Hepatic stellate cell (primary cell): ENCODE results near the gene CYTH1.

Experiments used
- DNase-seq: peaks from one replicate; pipeline ENCODE4 v3.0.0; 2011; ENCODE audit warnings: low spot score

Gene CYTH1

GRCh38 chr17:78669975-78670518 lies 112.0 kb downstream of the CYTH1 start:
- no peak for DNase-seq

DNA sequence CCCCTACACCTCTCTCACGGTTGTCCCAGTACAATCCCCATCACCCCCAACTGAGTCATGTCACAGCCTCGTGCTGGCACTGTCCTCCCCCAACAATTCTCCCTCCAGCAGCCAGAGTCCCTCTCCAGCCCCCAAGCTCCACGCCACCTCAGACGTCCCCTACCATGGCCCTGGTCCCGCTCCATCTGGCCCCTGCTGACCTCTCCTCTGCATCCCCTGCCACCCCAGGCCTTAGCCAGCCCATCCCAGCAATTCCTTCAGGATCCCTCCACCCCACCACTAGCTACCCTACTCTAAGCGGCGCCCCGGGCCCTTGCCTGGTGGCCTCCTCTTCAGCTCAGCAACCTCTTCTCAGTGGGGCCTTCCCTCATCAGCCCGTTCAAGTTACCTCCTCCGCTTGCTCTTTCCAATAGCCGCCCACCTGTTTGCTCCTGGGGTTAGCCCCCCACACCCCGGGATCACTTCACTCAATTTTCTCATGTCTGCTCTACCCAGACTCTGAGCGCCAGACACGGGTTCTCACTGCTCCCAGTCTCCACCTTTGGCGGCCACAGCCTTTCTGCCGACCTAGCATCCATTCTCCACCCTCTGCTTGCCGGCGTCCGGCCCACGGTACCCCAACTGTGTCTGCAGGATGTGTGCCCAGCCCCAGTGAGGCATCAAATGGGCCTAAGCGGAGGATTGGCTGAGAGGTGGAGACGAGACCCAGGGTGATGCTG lies 112.7 kb downstream of the CYTH1 start:
- DNase-seq: no peak

- no peak for DNase-seq
Measured at GRCh38 chr17:78668847-78669246, 113.2 kb downstream of the CYTH1 start.

DNA sequence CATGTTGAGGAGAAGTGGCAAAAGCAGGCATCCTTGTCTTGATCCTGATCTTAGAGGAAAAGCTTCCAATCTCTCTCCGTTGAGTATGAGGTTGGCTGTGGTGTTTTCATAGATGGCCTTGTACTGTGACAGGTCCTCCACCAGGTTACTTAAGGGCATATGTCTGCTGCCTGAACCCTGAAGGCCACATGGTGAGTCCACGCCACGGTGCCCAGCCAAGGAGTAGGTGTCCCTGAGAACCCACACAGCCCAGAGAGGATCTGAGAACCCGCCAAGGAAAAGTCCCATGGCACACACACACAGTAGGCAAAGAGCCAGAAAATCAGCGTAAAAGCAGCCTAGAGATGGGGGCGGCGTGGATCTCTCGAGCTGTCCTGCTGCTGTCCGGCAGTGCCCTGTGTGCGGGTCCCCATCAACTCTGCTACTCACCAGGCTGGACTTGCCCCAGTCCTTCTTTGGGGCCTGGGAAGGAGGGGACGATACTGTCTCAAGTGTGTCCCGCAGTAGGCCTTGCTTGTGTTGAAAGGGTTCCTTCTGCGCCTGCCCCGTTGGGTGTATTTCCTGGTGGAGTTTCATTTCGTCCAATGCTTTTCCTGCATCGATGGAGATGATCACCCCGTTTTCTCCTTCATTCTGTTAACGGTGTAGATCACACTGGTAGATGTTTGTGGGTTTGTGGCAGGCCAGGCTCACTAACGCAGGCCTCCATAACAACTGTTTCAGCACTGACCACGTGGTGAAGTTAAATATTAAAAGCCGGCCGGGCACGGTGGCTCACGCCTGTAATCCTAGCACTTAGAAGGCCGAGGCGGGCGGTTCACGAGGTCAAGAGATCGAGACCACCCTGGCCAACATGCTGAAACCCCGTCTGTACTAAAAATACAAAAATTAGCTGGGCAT lies 114.1 kb downstream of the CYTH1 start:
- no peak for DNase-seq

DNA sequence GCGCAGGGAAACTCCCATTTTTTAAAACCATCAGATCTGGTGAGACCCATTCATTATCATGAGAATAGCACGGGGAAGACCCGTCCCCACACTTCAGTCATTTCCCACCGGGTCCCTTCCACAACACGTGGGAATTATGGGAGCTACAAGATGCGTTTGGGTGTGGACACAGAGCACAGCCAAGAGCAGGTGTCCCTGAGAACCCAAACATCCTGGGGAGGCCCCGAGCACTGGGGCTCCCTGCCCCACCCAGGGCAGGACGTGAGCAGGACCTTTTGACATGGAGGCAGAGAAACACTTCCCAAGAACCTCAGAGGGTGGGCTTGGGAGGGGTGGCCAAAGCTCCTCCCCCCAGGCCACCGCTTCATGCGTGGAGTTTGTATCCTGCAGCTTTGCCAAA lies 115.0 kb downstream of the CYTH1 start:
- no peak for DNase-seq

GRCh38 chr17:78665952-78666920 lies 115.8 kb downstream of the CYTH1 start:
- no peak for DNase-seq

GRCh38 chr17:78665387-78665951 lies 116.6 kb downstream of the CYTH1 start:
- DNase-seq: no peak

DNA sequence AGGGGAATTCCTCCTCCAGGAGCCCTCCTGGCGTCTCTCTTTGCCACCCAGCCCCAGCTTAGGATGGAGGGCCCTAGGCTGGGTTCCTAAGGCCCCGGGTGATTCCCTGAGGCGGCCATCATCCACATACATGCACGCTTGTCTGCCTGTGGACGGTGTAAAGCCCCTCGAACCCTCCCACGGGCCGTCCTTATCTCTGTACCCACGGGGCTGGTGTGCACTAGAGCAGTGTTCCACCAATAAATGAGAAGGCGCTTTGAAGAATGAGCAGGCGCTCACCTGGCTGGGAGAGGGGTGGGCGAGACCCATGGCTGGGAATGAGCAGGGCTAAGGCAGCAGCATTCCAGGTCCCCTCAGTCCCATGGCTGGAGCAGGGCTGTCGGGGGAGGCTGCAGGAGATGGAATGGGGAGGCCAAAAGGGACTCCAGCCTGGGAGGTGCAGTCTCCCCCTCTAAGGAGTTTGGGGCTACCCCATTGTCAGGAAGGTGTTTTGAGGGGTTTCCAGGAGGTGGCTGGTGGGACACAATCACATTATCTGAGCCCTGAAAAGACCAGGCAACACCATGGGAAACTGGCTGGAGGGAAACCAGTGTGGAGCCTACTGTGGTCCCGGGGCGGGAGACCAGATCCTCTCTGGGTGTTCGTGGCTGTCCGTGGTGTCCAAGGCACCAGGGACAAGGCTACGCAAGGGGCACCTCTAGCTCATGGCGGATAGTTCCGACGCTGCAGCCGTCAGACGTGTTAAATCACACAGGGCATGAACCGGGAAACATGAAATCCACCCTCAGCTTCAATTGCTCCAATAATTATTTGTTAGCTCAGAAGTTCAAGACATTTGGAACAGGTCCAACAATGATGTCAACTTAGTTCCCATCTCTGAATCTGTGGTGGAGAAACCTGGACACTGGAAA lies 117.3 kb downstream of the CYTH1 start:
- no peak for DNase-seq

DNA sequence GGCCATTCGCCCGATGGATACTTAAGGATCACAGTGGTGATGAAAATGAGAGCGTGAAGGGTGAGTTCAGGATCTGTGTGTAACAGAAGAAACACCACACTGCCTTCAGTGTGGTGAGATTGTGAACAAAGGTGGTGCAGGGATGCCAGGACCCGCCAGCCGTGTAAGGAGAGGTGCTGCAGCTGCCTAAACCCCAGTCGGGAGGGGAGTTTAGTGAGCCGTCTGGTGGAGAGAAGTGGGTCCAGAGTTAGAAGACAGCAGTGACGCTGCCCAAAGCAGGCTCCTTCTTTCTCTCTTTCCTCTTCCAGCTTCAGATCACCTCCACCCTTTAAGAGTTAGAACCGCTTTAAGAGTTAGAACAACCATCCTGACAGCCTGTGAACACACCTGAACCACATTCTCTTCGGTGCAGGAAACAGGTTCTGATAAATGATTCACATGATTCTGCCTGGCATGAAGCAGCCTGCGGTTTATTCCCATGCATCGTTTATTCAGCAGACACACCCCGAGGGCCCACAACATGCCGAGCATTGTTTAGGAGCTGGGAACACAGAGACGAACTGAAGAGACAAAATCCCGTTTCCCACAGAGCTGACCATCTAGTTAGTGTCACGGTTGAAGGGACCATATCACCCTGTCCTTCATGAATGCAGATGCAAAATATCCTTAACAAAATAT lies 120.8 kb downstream of the CYTH1 start:
- no peak for DNase-seq

DNA sequence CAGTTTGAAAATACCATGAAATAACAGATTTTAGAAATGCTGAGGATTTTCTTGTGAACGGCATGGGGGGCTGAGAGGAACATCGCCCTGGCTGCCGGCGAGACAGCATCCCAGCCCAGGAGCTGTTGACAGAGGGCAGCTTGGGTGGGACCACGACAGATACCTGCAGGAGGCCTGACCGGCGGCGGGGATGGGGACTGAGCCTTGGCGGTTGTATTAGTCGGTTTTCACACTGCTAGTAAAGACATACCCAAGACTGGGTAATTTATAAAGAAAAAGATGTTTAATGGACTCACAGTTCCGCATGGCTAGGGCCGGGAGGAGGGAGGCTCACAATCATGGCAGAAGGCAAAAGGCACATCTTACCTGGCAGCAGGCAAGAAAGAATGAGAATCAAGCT lies 122.5 kb downstream of the CYTH1 start:
- no peak for DNase-seq

DNA sequence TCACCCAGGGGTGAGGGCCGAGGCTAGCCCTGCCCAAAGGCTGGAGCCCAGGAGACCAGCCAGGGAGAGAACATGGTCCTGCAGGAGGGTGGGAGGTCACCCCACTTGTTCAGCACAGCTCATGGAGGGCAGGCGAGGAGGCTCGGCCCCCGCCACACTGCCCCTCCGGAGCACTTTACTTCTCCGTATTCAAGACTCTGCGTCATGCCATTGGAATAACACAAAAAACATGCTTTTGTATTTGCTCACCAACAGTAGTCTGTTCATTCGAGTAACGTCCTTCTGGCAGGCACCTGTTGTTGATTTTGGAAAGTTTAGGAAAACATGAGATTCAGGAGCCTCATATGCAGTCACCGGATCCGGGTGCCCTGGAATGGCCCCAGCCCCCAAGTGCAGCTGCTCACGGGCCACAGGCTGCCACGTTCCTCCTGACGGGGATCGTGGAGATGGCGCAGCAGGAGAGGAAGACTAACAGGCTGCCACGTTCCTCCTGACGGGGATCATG lies 123.7 kb downstream of the CYTH1 start:
- no peak for DNase-seq

GRCh38 chr17:78655251-78655940 lies 126.7 kb downstream of the CYTH1 start:
- no peak for DNase-seq

DNA sequence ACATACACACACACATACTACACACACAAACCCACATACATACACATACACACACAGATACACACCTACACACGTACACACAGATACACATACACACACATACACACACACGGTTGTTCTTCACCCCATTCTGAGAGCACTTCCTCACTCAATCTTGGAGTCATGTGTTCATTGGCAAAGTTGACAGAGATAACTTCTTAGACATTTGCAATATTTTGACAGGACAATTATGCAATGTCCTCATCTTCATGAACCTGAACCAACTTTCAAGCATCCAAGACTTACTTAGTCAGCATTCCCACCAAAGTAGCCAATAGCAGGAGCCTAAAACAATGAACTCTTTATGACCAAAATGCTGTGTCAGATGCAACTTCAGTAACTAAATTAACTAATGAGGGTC lies 127.7 kb downstream of the CYTH1 start:
- no peak for DNase-seq

- DNase-seq: peak; percentile 21
Measured at GRCh38 chr17:78653382-78653781, 128.7 kb downstream of the CYTH1 start.

DNA sequence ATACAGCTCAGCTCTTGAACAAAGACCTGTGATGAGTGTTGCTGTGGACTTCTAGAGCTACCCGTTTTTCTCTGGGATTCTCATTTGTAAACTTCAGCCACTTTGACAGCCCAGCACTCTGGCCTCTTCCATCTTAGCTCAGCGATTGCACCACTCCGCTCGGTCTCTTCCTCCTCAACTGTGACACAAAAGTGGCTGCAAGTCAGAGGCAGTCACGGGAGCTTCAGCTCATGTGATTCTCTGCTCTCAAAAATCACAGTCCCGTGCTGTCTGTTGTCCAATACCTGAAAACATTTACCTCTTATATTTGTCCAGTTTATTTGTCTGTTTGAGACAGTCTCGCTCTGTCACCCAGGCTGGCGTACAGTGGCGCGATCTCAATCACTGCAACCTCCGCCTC lies 129.2 kb downstream of the CYTH1 start:
- no peak for DNase-seq

DNA sequence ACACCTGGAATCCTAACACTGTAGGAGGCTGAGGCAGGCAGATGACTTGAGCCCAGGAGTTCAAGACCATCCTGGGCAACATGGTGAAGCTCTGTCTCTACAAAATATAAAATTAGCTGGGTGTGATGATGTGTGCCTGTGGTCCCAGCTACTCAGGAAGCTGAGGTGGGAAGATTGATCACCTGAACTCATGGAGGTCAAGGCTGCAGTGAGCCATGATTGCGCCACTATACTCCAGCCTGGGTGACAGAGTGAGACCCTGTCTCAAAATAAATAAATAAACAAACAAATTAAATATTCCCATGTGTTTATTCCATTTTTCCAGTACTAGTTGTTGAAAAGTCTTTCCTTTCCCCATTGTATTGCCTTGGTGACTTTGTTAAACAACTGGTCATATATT lies 130.0 kb downstream of the CYTH1 start:
- DNase-seq: no peak

GRCh38 chr17:78651554-78651953 lies 130.5 kb downstream of the CYTH1 start:
- peak; percentile 19 for DNase-seq

DNA sequence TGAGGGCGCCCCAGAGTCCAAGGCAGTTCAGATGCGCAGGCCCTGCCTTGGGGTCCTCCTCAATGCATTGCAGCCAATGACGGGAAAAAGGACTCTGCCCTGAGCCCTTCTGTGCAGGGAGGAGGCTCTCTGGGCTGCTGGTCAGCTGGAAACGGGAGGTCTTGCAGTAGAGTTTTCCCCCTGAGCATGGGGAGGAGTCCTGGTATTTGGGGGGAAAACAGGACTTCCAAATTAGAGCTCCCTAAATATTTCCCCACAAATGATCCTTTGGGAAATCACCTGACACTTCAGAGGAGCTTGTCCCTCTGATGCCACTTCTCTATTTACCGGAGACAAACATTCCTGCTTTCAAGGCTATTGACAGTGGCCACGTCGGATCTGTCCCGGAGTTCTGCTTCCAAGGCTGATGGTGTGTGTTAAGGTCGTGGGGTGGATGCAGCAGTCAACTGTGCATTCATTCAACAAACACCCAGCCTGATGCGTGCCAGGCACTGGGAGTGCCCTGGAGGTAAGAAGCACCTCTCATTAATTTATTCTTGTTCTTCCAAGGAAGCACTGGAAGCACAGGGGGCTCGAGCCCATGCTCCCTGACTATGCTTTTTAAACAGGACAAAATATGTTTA lies 131.9 kb downstream of the CYTH1 start:
- no peak for DNase-seq

DNA sequence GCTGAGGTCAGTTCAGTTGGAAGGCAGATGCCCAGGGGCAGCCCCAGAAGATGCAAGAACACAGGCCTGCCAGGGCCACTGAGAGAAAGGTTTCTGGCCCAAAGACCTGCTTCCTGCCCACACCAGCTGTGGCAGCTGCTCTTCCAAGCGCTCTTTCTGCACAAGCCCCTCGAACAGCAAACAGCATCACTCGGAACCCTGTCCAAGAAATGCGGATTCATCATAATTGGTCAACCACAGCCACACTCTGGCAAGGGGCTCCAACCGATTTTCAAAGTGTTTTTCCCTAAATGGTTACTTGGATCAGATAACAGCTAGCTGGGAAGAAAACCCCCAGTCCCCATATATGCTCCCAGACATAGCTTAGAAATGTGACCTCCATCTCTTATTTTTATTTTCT lies 133.8 kb downstream of the CYTH1 start:
- DNase-seq: no peak
